ENCODE data around the gene MAP3K13.

Gene MAP3K13

GRCh38 chr3:185477316-185477715 is 114.4 kb downstream of the MAP3K13 start:
- no peaks in the 10 kb centered on the region for H3F3A ChIP-seq (ENCODE audit: control insufficient read depth, insufficient read depth)
- H3K9me2 ChIP-seq (replicated peaks; ENCODE audit: control insufficient read depth, low read length) = no peaks in the 10 kb centered on the region
- no peaks in the 10 kb centered on the region for H3K4me1 ChIP-seq (ENCODE audit: control insufficient read depth, low read length)
- TF ChIP-seq EZH2phosphoT487 (IDR thresholded peaks at IDR 0.05; ENCODE audit: borderline replicate concordance, low read length) = no peak
- TF ChIP-seq CTCF (IDR thresholded peaks at IDR 0.05; ENCODE audit: low read depth, low read length, poor library complexity, severe bottlenecking) = no peak
- no peaks in the 10 kb centered on the region for H3K27me3 ChIP-seq (ENCODE audit: control insufficient read depth, low read length)
- H4K20me1 ChIP-seq (ENCODE audit: control insufficient read depth, insufficient read depth, low read depth, low read length) = no peaks in the 10 kb centered on the region
- H3K4me2 ChIP-seq (ENCODE audit: low read length) = no peak overlapping the region
- H3K27ac ChIP-seq (ENCODE audit: low read depth, low read length) = no peak overlapping the region
- H3K36me3 ChIP-seq (ENCODE audit: control insufficient read depth, low read length) = no peaks in the 10 kb centered on the region
- no peaks in the 10 kb centered on the region for H3K79me2 ChIP-seq (ENCODE audit: control insufficient read depth, low read length)
- H3K9me3 ChIP-seq (ENCODE audit: control insufficient read depth, insufficient read depth, low read length) = no peaks in the 10 kb centered on the region
- no peak overlapping the region for H3K4me3 ChIP-seq (ENCODE audit: low read length)

GRCh38 chr3:185479373-185479945 is 116.5 kb downstream of the MAP3K13 start:
- H3K4me1 ChIP-seq (ENCODE audit: control insufficient read depth, low read length) = peaks cover 5% of the 10 kb centered on the region
- no peaks in the 10 kb centered on the region for H3K27me3 ChIP-seq (ENCODE audit: control insufficient read depth, low read length)
- no peak overlapping the region for H3K27ac ChIP-seq (ENCODE audit: low read depth, low read length)
- no peaks in the 10 kb centered on the region for H3K36me3 ChIP-seq (ENCODE audit: control insufficient read depth, low read length)
- no peak for TF ChIP-seq CTCF (IDR thresholded peaks at IDR 0.05; ENCODE audit: low read depth, low read length, poor library complexity, severe bottlenecking)
- no peaks in the 10 kb centered on the region for H3K9me2 ChIP-seq (replicated peaks; ENCODE audit: control insufficient read depth, low read length)
- H3K79me2 ChIP-seq (ENCODE audit: control insufficient read depth, low read length) = no peaks in the 10 kb centered on the region
- no peaks in the 10 kb centered on the region for H4K20me1 ChIP-seq (ENCODE audit: control insufficient read depth, insufficient read depth, low read depth, low read length)
- no peak overlapping the region for H3K4me2 ChIP-seq (ENCODE audit: low read length)
- no peaks in the 10 kb centered on the region for H3K9me3 ChIP-seq (ENCODE audit: control insufficient read depth, insufficient read depth, low read length)
- H3F3A ChIP-seq (ENCODE audit: control insufficient read depth, insufficient read depth) = no peaks in the 10 kb centered on the region
- no peak overlapping the region for H3K4me3 ChIP-seq (ENCODE audit: low read length)

- Histone ChIP-seq H3K9me2 (replicated peaks; ENCODE audit: control insufficient read depth, low read length) (no peaks in the 10 kb centered on the region), H4K20me1 (ENCODE audit: control insufficient read depth, insufficient read depth, low read depth, low read length) (no peaks in the 10 kb centered on the region), H3K4me1 (ENCODE audit: control insufficient read depth, low read length) (peaks cover 5% of the 10 kb centered on the region), H3K27ac (ENCODE audit: low read depth, low read length) (no peak overlapping the region), H3K9me3 (ENCODE audit: control insufficient read depth, insufficient read depth, low read length) (no peaks in the 10 kb centered on the region), H3F3A (ENCODE audit: control insufficient read depth, insufficient read depth) (no peaks in the 10 kb centered on the region), H3K27me3 (ENCODE audit: control insufficient read depth, low read length) (no peaks in the 10 kb centered on the region), H3K79me2 (ENCODE audit: control insufficient read depth, low read length) (no peaks in the 10 kb centered on the region), H3K4me2 (ENCODE audit: low read length) (no peak overlapping the region), H3K4me3 (ENCODE audit: low read length) (no peak overlapping the region), H3K36me3 (ENCODE audit: control insufficient read depth, low read length) (peaks cover 2% of the 10 kb centered on the region; the same call in 1 of the 2 replicates)
- TF ChIP-seq EZH2phosphoT487 (IDR thresholded peaks at IDR 0.05; ENCODE audit: borderline replicate concordance, low read length) (no peak), CTCF (IDR thresholded peaks at IDR 0.05; ENCODE audit: low read depth, low read length, poor library complexity, severe bottlenecking) (no peak)
Observed at GRCh38 chr3:185484296-185484695, 121.4 kb downstream of the MAP3K13 start.

Data from DOHH2 (cell line).